PC-9 (cell line): ENCODE measurements around the gene DNTT.

Experiments
- EZH2 ChIP-seq: fragments of 200-600 bp; sonication (generic); IDR thresholded peaks from 2 replicates; pipeline ENCODE4 v1.8.0; 2017; ENCODE audit warnings: antibody characterized with exemption, low read depth
- TF ChIP-seq, protein P1 (sequence below): fragments of 200-600 bp; sonication (generic); conservative IDR thresholded peaks from 2 replicates; pipeline ENCODE4 v1.6.1; 2017; ENCODE audit warnings: mixed run types, antibody characterized with exemption, mild to moderate bottlenecking, moderate library complexity

DNA sequence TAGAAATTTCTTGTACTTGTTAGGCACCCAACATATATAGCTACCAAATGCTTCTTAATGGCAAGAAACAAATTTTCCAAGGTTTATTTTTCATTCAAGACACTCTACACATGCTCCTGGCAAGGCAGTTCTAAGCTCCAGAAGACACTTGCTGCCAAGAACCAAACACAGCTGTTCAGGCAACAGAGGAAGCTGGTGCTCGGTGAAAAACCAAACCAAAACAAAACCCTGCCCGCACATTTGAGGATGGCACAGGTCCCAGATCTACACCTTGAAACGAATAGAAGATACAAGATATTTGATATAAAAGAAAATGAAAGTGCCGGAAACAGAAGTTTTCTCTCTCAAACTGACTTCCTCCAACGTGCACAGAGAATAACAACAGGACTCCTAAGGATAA lies 4.9 kb upstream of the DNTT start:
- TF ChIP-seq, protein P1, sequence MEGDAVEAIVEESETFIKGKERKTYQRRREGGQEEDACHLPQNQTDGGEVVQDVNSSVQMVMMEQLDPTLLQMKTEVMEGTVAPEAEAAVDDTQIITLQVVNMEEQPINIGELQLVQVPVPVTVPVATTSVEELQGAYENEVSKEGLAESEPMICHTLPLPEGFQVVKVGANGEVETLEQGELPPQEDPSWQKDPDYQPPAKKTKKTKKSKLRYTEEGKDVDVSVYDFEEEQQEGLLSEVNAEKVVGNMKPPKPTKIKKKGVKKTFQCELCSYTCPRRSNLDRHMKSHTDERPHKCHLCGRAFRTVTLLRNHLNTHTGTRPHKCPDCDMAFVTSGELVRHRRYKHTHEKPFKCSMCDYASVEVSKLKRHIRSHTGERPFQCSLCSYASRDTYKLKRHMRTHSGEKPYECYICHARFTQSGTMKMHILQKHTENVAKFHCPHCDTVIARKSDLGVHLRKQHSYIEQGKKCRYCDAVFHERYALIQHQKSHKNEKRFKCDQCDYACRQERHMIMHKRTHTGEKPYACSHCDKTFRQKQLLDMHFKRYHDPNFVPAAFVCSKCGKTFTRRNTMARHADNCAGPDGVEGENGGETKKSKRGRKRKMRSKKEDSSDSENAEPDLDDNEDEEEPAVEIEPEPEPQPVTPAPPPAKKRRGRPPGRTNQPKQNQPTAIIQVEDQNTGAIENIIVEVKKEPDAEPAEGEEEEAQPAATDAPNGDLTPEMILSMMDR = no peak
- TF ChIP-seq EZH2 = no peak
